Measurements from ENCODE around the gene EMP1.

The EMP1 gene

DNA sequence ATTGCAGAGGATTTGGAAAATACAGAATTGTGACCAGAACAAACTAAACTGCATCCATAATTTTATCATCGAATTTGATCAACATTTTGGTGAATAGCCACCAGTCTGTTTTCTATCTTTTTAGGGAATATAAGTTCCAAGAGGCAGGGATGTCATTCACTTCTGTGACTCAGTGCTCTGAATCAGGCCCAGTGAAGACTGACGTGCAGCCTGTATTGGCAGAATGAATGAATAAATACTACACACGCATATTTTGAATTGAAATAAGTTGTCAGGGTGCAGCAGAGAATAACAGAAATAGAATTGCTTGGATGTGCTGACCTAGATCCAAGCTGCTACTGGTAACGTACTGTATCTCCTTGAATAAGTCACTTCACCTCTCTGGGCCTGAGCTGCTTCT lies 1.3 kb upstream of the EMP1 start:
- FAIRE-seq, result peak; percentile 89
- DNase-seq (ENCODE audit: low spot score), result no peak

- DNase-seq (ENCODE audit: low spot score), result peak; percentile 44
- FAIRE-seq, result no peak
Observed at GRCh38 chr12:13195785-13196129, 769 bp upstream of the EMP1 start.

- no peak for FAIRE-seq
- DNase-seq (ENCODE audit: low spot score), result no peak
Observed at GRCh38 chr12:13197032-13197431, 506 bp downstream of the EMP1 start.

GRCh38 chr12:13197526-13198143 lies 1.1 kb downstream of the EMP1 start:
- FAIRE-seq, result no peak
- DNase-seq (ENCODE audit: low spot score), result peak; percentile 46

- FAIRE-seq (peak; percentile 55), DNase-seq (ENCODE audit: low spot score) (no peak)
Observed at GRCh38 chr12:13198241-13198640, 1.7 kb downstream of the EMP1 start.

DNA sequence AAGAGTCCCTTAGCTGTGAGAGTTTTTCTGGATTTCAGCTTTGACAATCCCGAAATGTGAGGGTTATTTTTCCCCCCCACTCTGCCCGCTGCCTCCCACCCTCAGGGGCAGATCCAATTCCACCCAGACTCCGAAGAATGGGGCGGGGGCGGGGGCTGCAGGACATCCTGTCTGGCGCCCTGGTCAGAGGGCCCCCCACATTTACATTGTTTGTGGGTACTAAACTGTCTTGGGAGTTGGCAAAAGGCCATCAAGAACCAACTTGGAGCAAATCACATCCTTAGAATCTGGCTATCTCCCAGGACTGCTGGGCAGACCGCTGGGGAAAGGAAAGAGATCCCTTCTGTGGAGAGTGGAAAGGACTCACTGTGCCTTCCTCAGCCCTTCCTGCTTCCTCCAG lies 2.4 kb downstream of the EMP1 start:
- DNase-seq (ENCODE audit: low spot score), result no peak
- FAIRE-seq, result peak; percentile 74

- FAIRE-seq, result no peak
- no peak for DNase-seq (ENCODE audit: low spot score)
Observed at GRCh38 chr12:13199592-13199991, 3.1 kb downstream of the EMP1 start.

DNA sequence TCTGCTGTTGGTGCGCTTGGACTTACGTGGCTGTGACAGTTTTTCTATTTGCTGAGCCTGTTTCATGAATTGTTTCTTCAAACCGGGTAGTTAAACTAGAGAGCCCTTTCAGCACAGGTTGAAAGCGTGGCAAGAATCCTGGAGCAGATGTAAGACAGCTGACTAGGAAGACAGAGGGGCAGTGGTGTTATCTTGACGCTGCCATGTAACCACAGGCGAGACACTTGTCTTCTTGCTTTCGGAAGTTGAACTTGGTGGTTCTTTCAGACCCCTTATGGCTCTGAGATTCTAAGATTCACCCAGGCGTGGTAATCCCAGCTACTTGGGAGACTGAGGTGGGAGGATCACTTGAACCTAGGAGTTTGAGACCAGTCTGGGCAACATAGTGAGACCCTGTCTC lies 4.3 kb downstream of the EMP1 start:
- FAIRE-seq, result peak; percentile 27
- DNase-seq (ENCODE audit: low spot score), result no peak

- FAIRE-seq, result peak; percentile 75
- no peak for DNase-seq (ENCODE audit: low spot score)
Observed at GRCh38 chr12:13203034-13203922, 6.8 kb downstream of the EMP1 start.

DNA sequence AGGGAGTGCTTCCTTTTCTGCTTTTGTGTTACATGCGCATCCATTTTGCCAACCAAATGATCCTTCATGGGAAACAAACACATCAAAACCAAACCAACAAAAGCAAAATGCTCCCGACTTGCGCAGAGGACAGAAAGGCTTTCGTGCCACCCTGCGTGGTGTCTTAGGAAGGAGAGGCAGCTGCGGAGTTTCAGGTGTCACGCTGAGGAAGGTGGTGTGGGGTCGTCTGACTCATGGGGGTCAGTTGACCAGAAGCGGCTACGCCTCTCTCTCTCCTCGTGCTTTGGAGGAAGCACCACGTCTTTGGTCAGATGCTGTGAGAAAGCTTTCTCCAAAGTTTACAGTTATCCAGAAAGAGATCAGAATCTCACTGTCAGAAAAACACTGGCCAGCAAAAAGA lies 7.9 kb downstream of the EMP1 start:
- FAIRE-seq (peak; percentile 61), DNase-seq (ENCODE audit: low spot score) (no peak)

DNA sequence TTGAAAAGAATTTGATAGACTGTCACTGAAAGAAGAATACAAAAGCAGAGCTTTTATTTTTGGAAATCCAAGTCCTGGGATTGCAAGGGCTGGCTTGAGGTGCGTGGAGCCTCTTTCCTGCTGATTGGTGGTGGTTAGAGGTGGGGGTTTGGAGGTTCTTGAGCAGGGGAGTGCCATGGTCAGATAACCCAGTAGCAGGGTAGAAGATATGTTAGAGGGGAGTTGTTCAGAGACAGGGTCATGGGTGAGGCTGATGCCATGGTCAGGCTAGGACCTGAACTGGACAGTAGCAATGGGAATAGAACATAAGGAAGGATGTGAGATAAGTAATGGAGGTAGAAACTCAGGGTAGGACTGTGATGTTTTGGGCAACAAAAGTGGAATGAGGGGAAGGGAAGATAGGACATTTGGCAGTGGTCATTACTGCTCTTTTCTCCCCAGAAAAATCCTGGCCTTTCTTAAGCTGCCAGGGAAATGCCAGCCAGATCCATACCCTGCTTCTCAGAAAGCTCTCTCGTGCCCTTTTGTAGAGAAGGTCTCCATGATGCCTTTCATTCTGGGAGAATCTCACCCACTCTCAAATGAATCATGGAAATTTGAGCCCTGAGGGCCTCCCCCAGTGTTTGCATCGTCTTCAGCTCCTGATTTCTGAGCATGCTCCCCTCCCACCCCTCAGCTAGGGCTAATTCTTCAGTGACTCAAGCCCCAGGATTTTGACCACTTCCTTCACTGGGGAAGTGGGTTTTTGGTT lies 9.5 kb downstream of the EMP1 start:
- DNase-seq (ENCODE audit: low spot score), result peak; percentile 94
- peak; percentile 96 for FAIRE-seq

DNA sequence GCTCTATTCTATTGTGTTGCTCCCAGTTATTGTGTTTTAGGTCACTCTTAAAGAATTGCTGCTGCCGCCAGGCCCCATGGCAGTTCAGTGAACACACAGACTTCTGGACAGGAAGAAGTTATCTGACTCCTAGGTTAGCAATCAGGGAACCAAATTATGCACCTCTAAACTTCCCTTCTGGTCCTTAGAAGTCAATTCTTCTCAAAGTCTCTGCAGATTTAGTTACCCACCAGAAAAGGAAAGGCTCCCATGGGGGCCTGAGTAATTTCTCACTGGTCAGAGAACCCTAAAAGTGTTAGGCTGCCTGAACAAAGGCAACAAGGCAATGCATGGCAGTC lies 10.0 kb downstream of the EMP1 start:
- peak; percentile 44 for DNase-seq (ENCODE audit: low spot score)
- FAIRE-seq, result no peak

DNA sequence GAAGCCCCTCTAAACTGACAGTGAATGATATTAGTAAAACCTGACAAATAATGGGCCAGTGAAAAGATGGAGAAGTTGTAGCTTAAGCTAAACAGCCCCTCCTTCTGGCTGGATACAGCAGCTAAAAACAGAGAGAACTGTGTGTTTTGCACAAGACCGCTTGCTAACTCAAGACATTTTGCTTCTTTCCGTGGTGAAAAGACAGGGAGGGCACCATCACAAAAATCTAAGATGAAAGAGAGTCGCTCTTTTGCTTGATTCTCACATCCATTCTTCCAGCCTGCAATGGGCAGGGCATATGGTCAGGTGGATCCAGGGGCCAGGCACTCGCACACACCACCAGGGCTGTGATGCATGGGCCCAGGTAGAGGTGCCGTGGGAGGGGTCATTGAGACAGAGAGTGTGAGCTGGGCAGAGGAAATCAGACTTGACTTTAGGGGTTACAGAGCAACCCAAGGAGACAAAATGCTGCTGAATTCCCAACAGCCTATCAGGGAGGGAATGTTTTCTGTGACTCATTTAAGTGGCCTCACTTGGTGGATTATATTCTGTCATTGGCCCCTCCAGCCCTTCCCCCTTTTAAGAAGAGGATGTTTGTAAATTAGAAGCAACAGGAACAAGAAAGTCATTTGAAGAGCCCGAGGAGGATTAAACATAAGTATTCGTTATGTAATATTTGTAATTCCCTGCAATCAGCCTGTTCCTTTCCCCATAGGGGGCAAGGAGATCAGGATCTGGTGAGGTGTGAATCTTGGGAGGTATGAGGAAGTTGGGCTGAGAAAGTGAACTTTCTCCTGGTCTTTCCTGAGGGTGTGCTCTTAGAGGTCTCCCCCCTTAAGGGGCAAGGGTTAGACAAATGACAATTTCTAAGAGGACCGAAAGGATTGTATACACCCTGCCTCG lies 12.3 kb downstream of the EMP1 start:
- no peak for DNase-seq (ENCODE audit: low spot score)
- peak; percentile 48 for FAIRE-seq

DNA sequence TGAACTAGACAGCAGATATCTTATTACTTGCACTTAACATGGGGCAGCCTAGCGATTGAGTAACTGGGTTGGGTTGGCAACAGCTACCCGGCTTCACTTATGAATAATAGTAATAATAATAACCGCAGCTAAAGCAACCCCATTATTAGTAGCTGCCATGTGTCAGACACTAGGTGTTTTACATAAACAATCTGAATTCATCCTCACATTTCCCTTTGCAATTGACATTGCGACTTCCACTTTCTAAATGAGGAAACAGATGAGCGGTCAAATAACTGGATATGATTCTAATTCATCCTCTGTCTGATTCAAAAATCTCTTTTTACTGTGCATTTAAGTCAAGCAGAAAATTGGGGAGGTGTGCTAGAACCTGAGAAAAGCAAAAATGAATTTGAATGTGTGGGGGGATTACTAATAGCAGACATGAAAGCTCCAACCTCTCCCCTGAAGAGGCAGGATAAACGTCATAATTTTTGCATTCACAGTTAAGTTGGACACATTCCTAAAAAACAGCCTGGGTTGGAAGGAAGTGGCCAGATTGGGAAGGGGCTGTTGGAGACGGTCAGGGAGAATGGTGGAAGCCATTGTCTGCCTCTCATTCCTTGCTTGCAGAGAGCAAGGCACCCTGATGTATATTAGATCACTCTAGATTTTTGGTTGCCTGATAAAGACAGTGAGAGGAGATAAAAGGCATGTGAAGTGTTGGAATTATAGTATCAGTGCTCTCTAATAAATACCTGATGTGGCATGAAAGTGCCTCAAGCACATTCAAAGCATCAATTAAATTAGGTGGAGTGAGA lies 13.1 kb downstream of the EMP1 start:
- no peak for DNase-seq (ENCODE audit: low spot score)
- peak; percentile 74 for FAIRE-seq

- DNase-seq (ENCODE audit: low spot score) (no peak), FAIRE-seq (peak; percentile 77)
Observed at GRCh38 chr12:13210236-13211190, 14.0 kb downstream of the EMP1 start.

- no peak for DNase-seq (ENCODE audit: low spot score)
- FAIRE-seq, result no peak
Observed at GRCh38 chr12:13211191-13211858, 14.8 kb downstream of the EMP1 start.

DNA sequence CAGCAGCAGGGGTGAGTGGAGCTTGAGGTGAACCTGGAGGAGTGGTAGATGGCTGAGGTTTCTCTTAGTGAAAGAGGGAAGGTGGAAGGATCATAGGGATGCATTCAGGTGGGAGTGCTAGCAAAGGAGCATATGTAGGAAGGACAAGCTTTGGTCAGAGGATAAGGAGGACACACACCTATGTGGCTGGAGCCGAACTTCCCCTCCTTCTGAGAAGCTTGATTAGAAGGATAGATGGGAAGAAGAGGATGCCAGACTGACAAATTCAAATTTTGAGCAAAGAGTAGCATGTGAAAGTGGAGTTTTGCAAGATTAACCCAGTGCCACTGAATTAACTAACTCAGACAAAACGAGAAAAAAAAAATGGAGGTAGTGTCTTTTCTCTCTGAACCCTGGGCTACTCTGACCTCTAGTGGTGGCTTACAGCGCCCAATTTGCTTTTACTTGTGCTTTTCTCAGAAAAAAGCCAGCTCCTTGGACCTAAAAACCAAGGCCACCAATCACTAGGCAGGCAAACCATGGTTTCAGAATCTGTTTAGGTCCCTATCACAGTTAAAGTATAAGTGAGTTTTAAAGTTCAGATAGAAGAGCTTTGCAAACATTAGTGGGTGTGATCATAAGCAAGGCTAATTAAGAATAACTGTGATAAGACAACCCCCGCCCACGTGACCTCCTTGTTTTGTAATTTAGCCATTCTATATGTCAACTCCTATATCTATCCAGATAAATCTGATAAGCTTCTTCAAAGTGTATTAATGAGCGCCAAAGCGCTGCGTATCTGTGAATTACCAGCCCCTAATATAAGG lies 15.5 kb downstream of the EMP1 start:
- FAIRE-seq (peak; percentile 30), DNase-seq (ENCODE audit: low spot score) (peak; percentile 73)

GRCh38 chr12:13215056-13215455 lies 18.5 kb downstream of the EMP1 start:
- DNase-seq (ENCODE audit: low spot score) (no peak), FAIRE-seq (no peak)

All from urothelium cell line (cell line).